Liver (tissue), 9 donors: ENCODE measurements around the gene NPIPB9. TPM values are rescaled to one million over a fixed set of nuclear protein-coding genes. Genes with fewer than 3 reads are reported as not detected.
"Not testable (repeated sequence)": the region's sequence is repeated elsewhere in the genome, so short reads cannot be mapped to it uniquely, and the experiment has no call there.

Source experiments
- DNase-seq: peaks from one replicate; pipeline ENCODE4 v3.0.0-alpha.2; 2017; ENCODE audit warnings: low spot score
- H3K27ac ChIP-seq, 2 donors: one replicate each; pipeline ENCODE4 v1.7.0; 2013; ENCODE audit warnings: inconsistent platforms in 2 of 2, low read length in 2 of 2, control low read depth in 1 of 2, low read depth in 1 of 2, mild to moderate bottlenecking in 1 of 2
- H3K27me3 ChIP-seq, 4 donors: one replicate each; pipeline versions ENCODE4 v1.6.1 to v1.7.0; 2013; ENCODE audit warnings: low read length in 3 of 4, inconsistent platforms in 1 of 4, mild to moderate bottlenecking in 1 of 4, moderate library complexity in 1 of 4; ENCODE audit not compliant: control insufficient read depth in 4 of 4, insufficient read depth in 4 of 4
- H3K36me3 ChIP-seq, 4 donors: one replicate each; pipeline versions ENCODE4 v1.6.1 to v1.7.0; 2013; ENCODE audit warnings: low read length in 3 of 4, mild to moderate bottlenecking in 3 of 4, low read depth in 1 of 4, moderate library complexity in 1 of 4; ENCODE audit not compliant: control insufficient read depth in 4 of 4, insufficient read depth in 3 of 4
- H3K4me1 ChIP-seq, 4 donors: one replicate each; pipeline versions ENCODE4 v1.6.1 to v1.7.0; 2013; ENCODE audit warnings: low read length in 3 of 4, mild to moderate bottlenecking in 3 of 4, moderate library complexity in 1 of 4; ENCODE audit not compliant: control insufficient read depth in 4 of 4, insufficient read depth in 4 of 4
- H3K4me3 ChIP-seq, 3 donors: one replicate each; pipeline versions ENCODE4 v1.6.1 to v1.7.0; 2013; ENCODE audit warnings: low read length in 3 of 3, control low read depth in 1 of 3, low read depth in 1 of 3, mild to moderate bottlenecking in 1 of 3
- H3K9ac ChIP-seq, 2 donors: one replicate each; pipeline ENCODE4 v1.7.0; 2013; ENCODE audit warnings: low read length in 2 of 2, mild to moderate bottlenecking in 2 of 2, moderate library complexity in 2 of 2, control low read depth in 1 of 2, low read depth in 1 of 2
- H3K9me3 ChIP-seq, 4 donors: one replicate each; pipeline versions ENCODE4 v1.6.1 to v1.7.0; 2013; ENCODE audit warnings: low read length in 3 of 4; ENCODE audit not compliant: control insufficient read depth in 4 of 4
- WGBS: extraction: QIAGEN DNeasy Blood & Tissue Kit; methylation state at CpG from one replicate; pipeline ENCODE4 v1.1.7; 2013; 5-methylcytosine and 5-hydroxymethylcytosine counted together
- polyA plus RNA-seq, 2 donors: library from polyadenylated mRNA; stranded (reverse) in 1 of 2; unstranded in 1 of 2; fragments of 200-250 nt in 1 of 2; fragments of >200 nt in 1 of 2; fragmentation: Nextera tagmentation in 1 of 2; extraction: Ambion mirVana in 1 of 2; gene quantifications; one replicate each; pipeline versions ENCODE4 v1.2.1 to v1.2.3, GENCODE V29; 2013 to 2015
- total RNA-seq, 2 donors: library from RNA; depleted of rRNA; stranded (reverse); fragments of >200 nt; gene quantifications; one replicate each; pipeline ENCODE4 v1.2.3, GENCODE V29; 2014
- donor health status: healthy.
- donor health status: healthy.
- donor health status: healthy.
- donor health status: healthy.
- donor health status: healthy.

NPIPB9 gene
- total RNA-seq (1 to 10 TPM in 1 of 2 donors, under 1 TPM in 1; 0.98 to 7.0 TPM), polyA plus RNA-seq (under 1 TPM; 0.06 to 0.83 TPM)

DNA sequence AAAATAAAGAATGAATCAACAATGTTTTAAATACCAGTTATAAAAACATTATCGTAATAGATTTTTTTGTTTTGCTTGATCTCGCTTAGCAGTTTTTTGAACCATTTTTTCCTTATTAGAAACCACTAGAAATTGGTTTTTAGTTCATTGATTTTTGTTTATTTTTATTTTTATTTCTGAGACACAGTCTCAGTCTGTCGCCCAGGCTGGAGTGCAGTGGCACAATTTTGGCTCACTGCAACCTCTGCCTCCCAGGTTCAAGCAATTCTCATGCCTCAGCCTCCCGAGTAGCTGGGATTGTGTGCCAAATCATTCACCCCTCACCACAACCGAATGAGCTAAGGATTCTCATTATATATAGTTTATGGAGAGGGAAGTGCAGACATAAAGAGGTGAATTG, at the start of gene NPIPB9:
Gene NPIPB9, plus strand, starts transcription at position 301 of the 400 bp plus-strand sequence.
- WGBS: no CpG with 5 or more reads among the region's 5 CpGs
- not testable (repeated sequence) for DNase-seq, H3K9me3 ChIP-seq, H3K4me3 ChIP-seq, H3K4me1 ChIP-seq, H3K27ac ChIP-seq, H3K36me3 ChIP-seq, H3K9ac ChIP-seq, H3K27me3 ChIP-seq

DNA sequence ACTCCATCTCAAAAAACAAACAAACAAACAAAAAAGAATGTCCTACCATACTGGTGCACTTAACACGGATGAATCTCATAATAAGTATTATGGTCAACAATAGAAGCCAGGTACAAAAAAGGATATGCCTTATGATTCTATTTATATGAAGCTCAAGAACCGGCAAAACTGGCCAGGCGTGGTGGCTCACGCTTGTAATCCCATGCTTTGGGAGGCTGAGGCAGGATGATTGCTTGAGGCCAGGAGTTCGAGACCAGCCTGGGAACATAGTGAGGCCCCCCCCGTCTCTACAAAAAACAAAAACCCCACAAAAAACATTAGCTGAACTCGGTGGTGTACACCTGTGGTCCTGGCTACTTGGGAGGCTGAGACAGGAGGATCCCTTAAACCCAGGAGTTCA, 47.3 kb upstream of the NPIPB9 start:
- not testable (repeated sequence) for H3K4me3 ChIP-seq, H3K36me3 ChIP-seq, DNase-seq, H3K9me3 ChIP-seq, H3K27me3 ChIP-seq, H3K27ac ChIP-seq, H3K9ac ChIP-seq, H3K4me1 ChIP-seq
- WGBS: 86% methylated on average over 4 of the region's 7 CpGs

DNA sequence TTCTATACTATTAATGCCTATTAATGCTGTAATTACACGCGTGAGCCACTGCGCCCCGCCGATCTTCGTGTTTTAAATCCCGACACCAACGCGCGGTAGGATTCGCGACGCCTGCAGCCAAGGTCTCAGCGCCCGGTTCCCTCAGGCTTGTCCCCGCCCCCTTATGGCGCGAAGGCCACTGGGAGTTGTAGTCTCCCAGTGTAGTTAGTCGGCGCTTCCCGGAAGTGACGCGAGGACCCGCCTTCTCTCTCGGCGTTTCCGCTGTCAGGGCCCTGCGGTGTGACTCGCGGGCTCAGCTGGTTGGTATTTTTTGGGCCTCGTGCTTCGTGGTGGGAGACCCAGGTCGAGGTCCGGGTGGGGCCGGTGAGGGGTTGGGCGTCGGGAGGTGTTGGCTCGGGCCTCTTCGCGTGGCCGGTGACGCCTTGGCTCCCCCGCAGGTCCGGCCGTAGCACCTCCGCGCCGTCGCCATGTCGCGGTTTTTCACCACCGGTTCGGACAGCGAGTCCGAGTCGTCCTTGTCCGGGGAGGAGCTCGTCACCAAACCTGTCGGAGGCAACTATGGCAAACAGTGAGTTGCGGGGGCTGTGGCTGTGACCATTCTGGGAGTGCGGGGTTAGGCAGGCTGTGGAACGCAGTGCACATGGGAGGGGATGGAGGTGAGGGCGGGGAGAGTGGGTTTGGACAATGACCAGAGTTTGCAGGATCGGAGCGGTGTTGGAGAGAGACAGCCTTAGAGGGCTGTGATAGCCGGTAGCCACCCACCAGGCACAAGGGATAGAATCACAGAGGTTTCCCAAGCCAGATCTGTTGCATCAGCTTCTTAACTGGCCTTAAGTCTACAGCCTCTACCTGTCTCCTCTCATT, 40.1 kb upstream of the NPIPB9 start, which contains the start of gene EIF3C:
Gene EIF3C, plus strand, starts transcription at position 245 of the 864 bp plus-strand sequence. Its CDS starts 223 bp downstream, at position 468.
- H3K4me1 ChIP-seq, H3K4me3 ChIP-seq, DNase-seq, H3K27ac ChIP-seq, H3K9ac ChIP-seq, H3K36me3 ChIP-seq, H3K9me3 ChIP-seq, H3K27me3 ChIP-seq: not testable (repeated sequence)
- no CpG with 5 or more reads among the region's 66 CpGs for WGBS

DNA sequence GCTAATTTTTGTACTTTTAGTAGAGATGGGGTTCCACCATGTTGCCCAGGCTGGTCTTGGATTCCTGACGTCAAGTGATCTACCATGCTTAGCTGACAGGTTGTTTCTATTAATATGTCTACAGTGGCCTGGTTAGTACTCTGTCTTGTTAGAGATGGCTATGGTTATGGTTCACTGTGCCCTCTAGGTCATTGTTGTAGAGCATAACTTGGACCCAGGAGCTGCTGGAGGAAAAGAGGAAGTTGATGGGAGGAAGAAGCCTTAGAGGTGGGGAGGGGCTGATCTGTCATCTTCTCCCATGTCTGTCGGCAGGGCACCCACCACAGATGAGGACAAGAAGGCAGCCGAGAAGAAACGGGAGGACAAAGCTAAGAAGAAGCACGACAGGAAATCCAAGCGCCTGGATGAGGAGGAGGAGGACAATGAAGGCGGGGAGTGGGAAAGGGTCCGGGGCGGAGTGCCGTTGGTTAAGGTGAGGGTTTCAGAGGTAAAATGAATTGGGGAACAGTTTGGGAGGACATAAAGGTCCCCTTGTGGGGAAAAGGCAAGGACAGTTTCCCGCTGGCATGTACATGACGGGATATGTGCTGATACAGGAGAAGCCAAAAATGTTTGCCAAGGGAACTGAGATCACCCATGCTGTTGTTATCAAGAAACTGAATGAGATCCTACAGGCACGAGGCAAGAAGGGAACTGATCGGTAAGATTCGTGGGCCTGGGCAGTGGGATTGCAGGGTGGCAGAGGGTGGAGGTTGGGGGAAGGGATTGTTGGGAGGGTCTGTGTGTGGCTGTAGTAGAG, 28.5 kb upstream of the NPIPB9 start:
- H3K4me3 ChIP-seq, H3K9me3 ChIP-seq, H3K36me3 ChIP-seq, DNase-seq, H3K27ac ChIP-seq, H3K9ac ChIP-seq, H3K27me3 ChIP-seq, H3K4me1 ChIP-seq: not testable (repeated sequence)
- 94% methylated on average over 11 of the region's 15 CpGs for WGBS

DNA sequence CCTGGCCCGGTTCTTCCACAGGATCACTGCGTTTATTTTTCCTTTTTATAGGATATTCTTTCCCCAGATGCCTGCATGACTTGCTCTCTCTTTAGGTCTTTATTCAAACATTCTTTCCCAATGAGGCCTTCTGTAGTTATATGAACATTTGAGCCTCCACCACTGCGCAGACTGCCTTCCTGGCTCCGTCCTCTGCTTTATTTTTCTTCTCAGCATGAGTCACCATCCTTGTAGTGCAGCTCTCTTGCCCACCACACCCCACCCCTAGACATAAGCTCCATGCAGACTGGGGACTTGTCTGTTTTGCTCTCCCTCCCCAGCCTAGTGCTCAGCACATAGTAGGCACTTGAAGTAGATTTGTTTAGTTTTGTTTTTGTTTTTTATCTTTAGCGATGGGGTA, 20.3 kb upstream of the NPIPB9 start:
- no CpG with 5 or more reads among the region's 5 CpGs for WGBS
- not testable (repeated sequence) for H3K36me3 ChIP-seq, H3K4me1 ChIP-seq, DNase-seq, H3K4me3 ChIP-seq, H3K27ac ChIP-seq, H3K27me3 ChIP-seq, H3K9ac ChIP-seq, H3K9me3 ChIP-seq

DNA sequence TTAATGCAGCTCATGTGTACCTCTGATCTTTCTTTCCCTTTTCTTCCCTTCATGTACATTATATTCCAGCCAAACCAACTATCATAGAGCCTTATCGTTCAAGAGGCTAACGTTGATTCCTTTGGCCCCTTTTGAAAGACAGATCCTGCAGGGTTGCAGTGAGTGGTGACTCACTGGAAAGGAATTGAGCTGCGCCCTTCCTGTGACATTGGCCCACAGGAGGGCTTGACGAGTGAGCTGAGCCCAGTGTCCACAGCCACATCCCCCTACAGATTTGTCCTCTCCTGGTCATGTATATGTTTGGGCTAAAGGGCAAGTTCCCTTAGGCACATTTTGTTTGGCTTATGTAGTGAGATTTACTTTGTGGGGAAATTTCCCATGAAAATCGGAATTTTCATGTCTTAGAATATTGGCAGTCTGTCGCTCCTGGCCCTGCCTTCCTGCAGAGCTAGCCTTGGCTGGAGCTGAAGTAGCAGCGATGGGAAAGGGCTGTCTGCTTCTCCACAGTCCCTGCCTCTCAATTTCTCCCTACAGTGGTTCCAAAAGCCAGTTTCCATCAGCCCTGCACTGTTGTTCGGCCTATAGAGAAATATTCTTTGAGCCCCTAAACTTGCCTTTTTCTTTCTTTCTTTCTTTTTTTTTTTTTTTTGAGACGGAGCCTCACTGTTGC, 19.0 kb upstream of the NPIPB9 start:
- not testable (repeated sequence) for H3K36me3 ChIP-seq, H3K27ac ChIP-seq, DNase-seq, H3K9ac ChIP-seq, H3K4me3 ChIP-seq, H3K27me3 ChIP-seq, H3K4me1 ChIP-seq, H3K9me3 ChIP-seq
- WGBS: 100% methylated on average over 1 of the region's 9 CpGs

DNA sequence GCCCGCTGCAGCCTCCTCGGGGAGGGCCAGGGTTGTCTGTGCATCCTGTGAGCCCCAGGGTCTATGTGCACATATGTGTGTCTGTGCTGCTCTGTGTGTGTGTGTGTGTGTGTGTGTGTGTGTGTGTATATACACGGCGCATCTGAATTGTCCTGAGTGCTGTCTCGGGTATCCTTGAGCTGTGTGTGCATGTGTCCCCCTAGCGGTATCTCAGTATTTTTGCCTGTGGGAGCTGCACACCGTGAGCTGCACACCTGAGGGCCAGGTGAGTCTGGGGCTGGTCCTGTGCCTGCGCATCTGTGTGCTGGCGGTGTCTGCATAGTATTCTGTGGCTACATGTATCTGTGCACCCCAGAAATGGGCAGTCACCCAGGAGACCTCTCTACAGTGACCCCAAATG, 11.8 kb upstream of the NPIPB9 start:
- WGBS: no CpG with 5 or more reads among the region's 9 CpGs

DNA sequence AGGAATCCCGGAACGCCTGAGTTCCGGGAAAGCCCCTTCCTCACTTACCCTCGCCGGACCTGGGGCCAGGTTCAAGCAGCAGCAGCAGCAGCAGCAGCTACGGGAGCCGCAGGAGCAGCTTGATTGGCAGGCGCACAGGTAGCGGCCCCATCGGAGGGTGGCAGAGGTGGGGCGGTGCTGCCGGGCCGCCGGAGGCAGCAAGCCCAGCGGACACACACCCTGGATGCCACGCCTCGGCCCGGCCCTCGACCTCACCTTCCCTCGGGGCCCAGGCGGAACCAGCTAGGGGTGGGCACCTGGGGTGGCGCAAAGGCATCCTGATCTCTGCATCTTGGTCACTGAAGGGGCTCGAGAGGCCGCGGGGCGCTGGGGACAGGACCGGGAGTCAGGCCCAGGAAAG, 11.0 kb upstream of the NPIPB9 start:
- not testable (repeated sequence) for H3K4me3 ChIP-seq, H3K9me3 ChIP-seq, H3K9ac ChIP-seq, DNase-seq, H3K36me3 ChIP-seq, H3K27me3 ChIP-seq, H3K27ac ChIP-seq, H3K4me1 ChIP-seq
- 6% methylated on average over 10 of the region's 27 CpGs for WGBS

More for the DNA sequence above, 11.8 kb upstream of the NPIPB9 start:
- H3K36me3 ChIP-seq, DNase-seq, H3K9ac ChIP-seq, H3K4me1 ChIP-seq, H3K27me3 ChIP-seq, H3K9me3 ChIP-seq, H3K27ac ChIP-seq, H3K4me3 ChIP-seq: not testable (repeated sequence)
